ENCODE data around the gene CYB5A. TPM values are rescaled to one million over a fixed set of nuclear protein-coding genes. Genes with fewer than 3 reads are reported as not detected.

CYB5A gene
- total RNA-seq, 1 donor from 2014 or later, result 34.8 TPM

DNA sequence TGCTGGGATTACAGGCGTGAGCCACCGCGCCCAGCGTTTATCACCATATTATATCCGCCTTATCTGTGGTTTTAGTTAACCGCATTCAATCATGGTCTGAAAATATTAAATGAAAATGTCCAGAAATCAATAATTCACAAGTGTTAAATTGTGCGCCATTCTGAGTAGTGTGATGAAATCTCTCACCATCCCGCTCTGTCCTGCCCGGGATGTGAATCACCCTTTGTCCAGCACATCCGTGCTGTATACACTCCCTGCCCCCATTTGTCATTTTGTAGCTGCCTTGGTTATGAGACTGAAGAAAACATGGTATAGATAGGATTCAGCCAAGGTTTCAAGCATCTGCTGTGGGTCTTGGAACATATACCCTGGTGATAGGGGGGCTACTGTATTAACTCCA lies 72.7 kb downstream of the CYB5A start:
- Mint-ChIP-seq H3K4me3 (no peak overlapping the region), H3K36me3 (ENCODE audit: low read depth) (no peaks in the 10 kb centered on the region), H3K27ac (no peak overlapping the region), H3K27me3 (peaks cover 3% of the 10 kb centered on the region), H3K9me3 (no peaks in the 10 kb centered on the region), H3K4me1 (no peaks in the 10 kb centered on the region)
- no peak for DNase-seq
- intact Hi-C loops (cut with micrococcal nuclease), result no loop called here

- H3K4me1 Mint-ChIP-seq, result no peaks in the 10 kb centered on the region
- intact Hi-C loops (cut with micrococcal nuclease), result no loop called here
- H3K4me3 Mint-ChIP-seq, result no peak overlapping the region
- H3K36me3 Mint-ChIP-seq (ENCODE audit: low read depth), result no peaks in the 10 kb centered on the region
- peaks cover 3% of the 10 kb centered on the region for H3K27me3 Mint-ChIP-seq
- no peak for DNase-seq
- H3K9me3 Mint-ChIP-seq, result no peaks in the 10 kb centered on the region
- no peak overlapping the region for H3K27ac Mint-ChIP-seq
These were observed 74.2 kb downstream of the CYB5A start for GRCh38 chr18:74217476-74218143.

DNA sequence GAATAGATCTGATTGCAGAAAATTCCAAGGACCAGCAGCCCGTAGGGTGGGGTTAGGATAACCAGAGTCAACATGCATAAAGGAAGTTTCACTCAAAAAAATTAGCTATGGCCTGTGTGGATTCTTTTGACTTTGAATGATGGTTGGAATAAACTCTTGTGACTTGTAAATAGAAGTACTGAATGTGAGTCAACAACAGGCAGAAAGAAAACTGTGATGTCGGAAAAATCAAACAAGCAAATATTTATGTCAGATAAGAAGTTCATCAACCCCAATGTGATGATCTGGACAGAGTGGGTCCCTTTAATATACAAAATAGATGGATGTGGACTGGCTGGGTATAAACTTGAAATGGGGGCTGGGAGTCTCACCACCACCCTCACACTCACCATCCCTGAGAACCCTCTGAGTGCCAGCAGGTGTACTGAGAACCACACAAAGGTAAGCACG lies 75.1 kb downstream of the CYB5A start:
- H3K9me3 Mint-ChIP-seq, result no peaks in the 10 kb centered on the region
- H3K27ac Mint-ChIP-seq, result no peak overlapping the region
- no peak overlapping the region for H3K4me3 Mint-ChIP-seq
- intact Hi-C loops (cut with micrococcal nuclease), result no loop called here
- DNase-seq, result no peak
- H3K4me1 Mint-ChIP-seq, result no peaks in the 10 kb centered on the region
- no peaks in the 10 kb centered on the region for H3K36me3 Mint-ChIP-seq (ENCODE audit: low read depth)
- peaks cover 3% of the 10 kb centered on the region for H3K27me3 Mint-ChIP-seq

- intact Hi-C loops (cut with micrococcal nuclease), result no loop called here
- Mint-ChIP-seq H3K4me1 (no peaks in the 10 kb centered on the region), H3K27ac (no peak overlapping the region), H3K27me3 (peaks cover 6% of the 10 kb centered on the region), H3K36me3 (ENCODE audit: low read depth) (no peaks in the 10 kb centered on the region), H3K4me3 (no peak overlapping the region), H3K9me3 (no peaks in the 10 kb centered on the region)
- DNase-seq, result no peak
These were observed 75.9 kb downstream of the CYB5A start for GRCh38 chr18:74215863-74216262.

DNA sequence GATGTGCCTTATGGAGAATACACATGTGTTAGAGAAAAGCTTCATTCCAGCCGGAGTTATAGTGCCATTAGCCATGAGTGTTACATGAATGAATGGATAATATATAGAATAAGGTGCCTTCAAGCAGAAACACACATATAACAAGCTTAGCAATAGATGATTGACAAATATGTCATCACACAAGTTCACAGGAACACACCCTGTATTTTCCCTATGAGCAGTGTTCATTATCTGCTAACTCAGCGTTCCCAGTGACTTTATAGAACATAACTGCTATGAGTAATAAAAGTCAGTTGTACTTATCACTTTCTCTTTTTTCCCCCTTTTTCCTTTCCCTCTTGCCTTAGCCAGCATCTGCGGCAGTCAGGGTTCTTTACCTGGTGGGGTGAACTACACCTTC lies 78.3 kb downstream of the CYB5A start:
- H3K36me3 Mint-ChIP-seq (ENCODE audit: low read depth), result no peaks in the 10 kb centered on the region
- H3K4me3 Mint-ChIP-seq, result no peak overlapping the region
- intact Hi-C loops (cut with micrococcal nuclease), result no loop called here
- no peaks in the 10 kb centered on the region for H3K4me1 Mint-ChIP-seq
- peaks cover 6% of the 10 kb centered on the region for H3K27me3 Mint-ChIP-seq
- H3K27ac Mint-ChIP-seq, result no peak overlapping the region
- no peak for DNase-seq
- H3K9me3 Mint-ChIP-seq, result no peaks in the 10 kb centered on the region

DNA sequence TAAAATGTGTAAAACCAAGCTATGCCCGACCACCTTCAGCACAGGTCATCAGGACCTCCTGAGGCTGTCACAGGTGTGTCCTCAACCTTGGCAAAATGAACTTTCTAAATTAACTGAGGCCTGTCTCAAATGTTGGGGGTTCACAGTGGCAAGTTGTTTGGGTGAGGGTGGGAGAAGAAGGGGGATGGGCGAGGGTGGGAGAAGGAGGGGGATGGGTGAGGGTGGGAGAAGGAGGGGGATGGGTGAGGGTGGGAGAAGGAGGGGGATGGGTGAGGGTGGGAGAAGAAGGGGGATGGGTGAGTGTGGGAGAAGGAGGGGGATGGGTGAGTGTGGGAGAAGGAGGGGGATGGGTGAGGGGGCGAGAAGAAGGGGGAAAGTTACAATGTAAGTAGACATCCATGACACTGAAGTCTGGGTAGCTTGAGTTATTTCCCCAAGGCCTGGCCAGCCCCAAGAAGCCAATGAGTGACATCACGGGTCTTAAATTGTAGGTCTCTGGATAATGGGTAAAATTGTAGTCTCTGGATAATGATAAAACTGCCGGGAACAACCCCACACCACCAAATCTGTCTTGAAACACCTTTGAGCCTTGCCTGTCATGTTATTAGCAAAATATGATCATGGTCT lies 87.1 kb downstream of the CYB5A start:
- no peak for DNase-seq
- no peaks in the 10 kb centered on the region for H3K4me1 Mint-ChIP-seq
- peaks cover 7% of the 10 kb centered on the region for H3K27me3 Mint-ChIP-seq

DNA sequence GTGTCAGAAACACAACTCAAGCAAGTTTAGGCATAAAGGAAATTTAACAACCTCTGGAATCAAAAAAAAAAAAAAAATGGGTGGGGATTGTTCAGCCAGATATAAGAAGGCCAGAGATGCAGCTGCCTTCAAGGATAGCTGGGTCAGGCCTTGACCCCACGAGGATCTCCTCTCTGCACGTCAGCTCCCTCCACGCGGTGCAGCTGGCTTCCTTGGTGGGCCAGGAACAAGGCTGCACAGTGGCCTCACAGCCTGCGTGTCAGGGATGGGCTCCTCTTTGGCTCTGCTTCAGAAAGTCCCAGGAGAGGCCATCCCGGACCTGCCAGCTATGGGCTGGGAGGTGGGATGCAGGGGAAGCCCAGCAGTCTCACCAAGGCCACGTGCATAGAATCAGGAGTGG lies 88.0 kb downstream of the CYB5A start:
- no peak for DNase-seq
- Mint-ChIP-seq H3K27ac (no peak overlapping the region), H3K4me1 (no peaks in the 10 kb centered on the region), H3K36me3 (ENCODE audit: low read depth) (no peaks in the 10 kb centered on the region), H3K27me3 (peaks cover 7% of the 10 kb centered on the region), H3K9me3 (no peaks in the 10 kb centered on the region), H3K4me3 (no peak overlapping the region)
- intact Hi-C loops (cut with micrococcal nuclease), result no loop called here

More for the DNA sequence above, 87.1 kb downstream of the CYB5A start:
- intact Hi-C loops (cut with micrococcal nuclease), result no loop called here
- Mint-ChIP-seq H3K36me3 (ENCODE audit: low read depth) (no peaks in the 10 kb centered on the region), H3K4me3 (no peak overlapping the region), H3K27ac (no peak overlapping the region), H3K9me3 (no peaks in the 10 kb centered on the region)

Other genes starting within 250 kb of the CYB5A start
- gene FBXO15, start 144.1 kb downstream of the CYB5A start, total RNA-seq, result 1.2 and 1.3 TPM in 2 replicates
- gene TIMM21, start 143.4 kb downstream of the CYB5A start, total RNA-seq, result 61.8 and 71.8 TPM in 2 replicates
- not detected in 2 replicates for gene C18orf63, start 23.9 kb upstream of the CYB5A start, total RNA-seq
- not detected in 2 replicates for gene DIPK1C, start 165.3 kb upstream of the CYB5A start, total RNA-seq
- gene CNDP2, start 204.4 kb upstream of the CYB5A start, total RNA-seq, result 160 and 177 TPM in 2 replicates
- not detected in 2 replicates for gene CNDP1, start 242.5 kb upstream of the CYB5A start, total RNA-seq